HG03439 (cell line): Measurements from ENCODE around the gene GARIN5A.

Source experiments
- ATAC-seq: cut with Tn5 transposase; IDR thresholded peaks from one replicate; pipeline ENCODE4 v1.9.1; 2021; ENCODE audit warnings: mild to moderate bottlenecking, moderate library complexity; ENCODE audit not compliant: unreplicated experiment

Gene GARIN5A

GRCh38 chr19:50476224-50476906 lies at the start of gene GARIN5A, which contains the start of gene EMC10:
Gene GARIN5A, minus strand, starts transcription at chr19:50476848. Its CDS starts 460 bp downstream, at chr19:50476388.
Gene EMC10, plus strand, starts transcription at chr19:50476507. Its CDS starts 38 bp downstream, at chr19:50476545.
- peak; percentile 68 for ATAC-seq

GRCh38 chr19:50522881-50523280 lies 46.2 kb upstream of the GARIN5A start:
- no peak for ATAC-seq

- ATAC-seq: no peak
Measured at GRCh38 chr19:50520822-50521465, 44.3 kb upstream of the GARIN5A start.

DNA sequence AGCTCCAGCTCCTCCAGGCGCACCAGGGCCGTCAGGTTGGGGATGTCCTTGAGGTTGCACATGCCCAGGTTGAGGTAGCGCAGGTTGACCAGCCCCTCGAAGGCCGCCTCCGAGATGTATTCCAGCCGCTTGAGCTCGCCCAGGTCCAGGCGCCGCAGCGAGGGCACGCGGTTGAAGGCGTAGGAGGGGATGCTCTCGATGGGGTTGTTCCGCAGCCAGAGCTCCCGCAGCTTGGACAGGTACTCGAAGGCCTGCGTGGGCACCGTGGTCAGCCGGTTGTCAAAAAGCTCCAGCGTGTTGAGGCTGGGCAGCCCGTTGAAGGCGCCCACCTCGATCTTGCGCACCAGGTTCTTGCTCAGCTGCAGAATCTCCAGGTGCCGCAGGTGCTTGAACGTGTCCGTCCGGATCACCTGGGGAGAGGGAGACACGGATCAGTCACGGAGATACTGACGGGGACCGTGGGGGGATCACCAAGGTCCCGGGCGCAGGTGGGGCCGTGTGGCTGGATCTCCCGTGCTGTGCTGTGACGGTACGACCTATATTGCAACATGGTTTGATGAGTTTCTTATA lies 42.4 kb upstream of the GARIN5A start:
- ATAC-seq: no peak

DNA sequence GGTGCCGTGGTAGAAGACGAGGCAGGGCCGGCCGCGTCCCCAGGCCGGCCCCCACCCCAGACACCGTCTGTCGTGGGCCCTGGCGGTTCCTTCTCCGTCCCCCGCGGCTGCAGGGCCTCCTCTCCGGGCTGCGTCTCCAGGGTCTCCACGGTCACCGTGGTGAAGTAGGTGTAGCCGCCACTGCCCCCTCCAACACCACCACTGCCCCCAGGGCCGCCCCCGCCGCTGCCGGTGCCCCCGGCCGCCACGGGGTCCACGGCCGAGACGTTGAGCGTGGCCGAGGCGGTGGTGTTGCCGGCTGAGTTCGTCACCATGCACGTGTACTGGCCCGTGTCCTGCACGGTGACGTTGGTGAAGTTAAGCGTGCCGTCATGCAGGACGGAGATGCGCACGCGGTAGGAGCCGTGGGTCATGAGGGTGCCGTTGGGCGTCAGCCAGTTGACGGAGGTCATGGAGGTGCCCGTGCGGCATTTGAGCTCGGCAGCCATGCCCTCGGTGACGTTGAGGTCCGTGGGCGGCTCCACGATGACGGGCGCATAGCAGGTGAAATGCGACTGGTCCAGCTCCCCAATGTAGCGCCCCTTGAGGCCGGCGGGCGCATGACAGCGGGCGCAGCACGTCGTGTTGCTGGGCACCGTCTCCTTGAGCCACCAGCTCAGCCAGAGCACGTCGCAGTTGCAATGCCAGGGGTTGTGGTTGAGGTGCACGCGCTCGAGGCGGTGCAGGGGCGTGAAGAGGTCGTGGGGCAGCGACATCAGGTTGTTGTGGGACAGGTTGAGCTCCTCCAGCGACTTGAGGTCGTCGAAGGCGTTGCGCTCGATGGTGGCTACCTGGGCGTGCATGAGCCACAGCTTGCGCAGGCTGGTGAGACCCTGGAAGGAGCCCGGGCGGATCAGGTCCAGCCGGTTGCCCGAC lies 41.7 kb upstream of the GARIN5A start:
- no peak for ATAC-seq

DNA sequence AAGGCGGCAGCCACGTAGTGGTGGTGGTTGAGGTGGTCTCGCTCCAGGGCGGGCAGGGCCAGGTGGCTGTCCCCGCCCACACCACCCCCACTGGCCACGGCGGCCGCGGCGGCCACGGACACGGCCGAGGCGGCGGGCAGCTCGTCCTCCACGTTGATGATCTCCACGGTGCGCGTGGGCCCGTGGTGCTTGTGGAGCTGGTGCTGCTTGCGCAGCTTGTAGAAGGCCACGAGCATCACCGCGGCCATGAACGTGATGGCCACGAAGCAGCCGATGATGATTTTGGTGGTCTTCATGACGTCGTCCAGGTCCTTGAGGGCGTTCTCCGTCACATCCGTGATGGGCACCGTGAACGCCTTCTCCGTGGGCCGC lies 41.0 kb upstream of the GARIN5A start:
- ATAC-seq: no peak

DNA sequence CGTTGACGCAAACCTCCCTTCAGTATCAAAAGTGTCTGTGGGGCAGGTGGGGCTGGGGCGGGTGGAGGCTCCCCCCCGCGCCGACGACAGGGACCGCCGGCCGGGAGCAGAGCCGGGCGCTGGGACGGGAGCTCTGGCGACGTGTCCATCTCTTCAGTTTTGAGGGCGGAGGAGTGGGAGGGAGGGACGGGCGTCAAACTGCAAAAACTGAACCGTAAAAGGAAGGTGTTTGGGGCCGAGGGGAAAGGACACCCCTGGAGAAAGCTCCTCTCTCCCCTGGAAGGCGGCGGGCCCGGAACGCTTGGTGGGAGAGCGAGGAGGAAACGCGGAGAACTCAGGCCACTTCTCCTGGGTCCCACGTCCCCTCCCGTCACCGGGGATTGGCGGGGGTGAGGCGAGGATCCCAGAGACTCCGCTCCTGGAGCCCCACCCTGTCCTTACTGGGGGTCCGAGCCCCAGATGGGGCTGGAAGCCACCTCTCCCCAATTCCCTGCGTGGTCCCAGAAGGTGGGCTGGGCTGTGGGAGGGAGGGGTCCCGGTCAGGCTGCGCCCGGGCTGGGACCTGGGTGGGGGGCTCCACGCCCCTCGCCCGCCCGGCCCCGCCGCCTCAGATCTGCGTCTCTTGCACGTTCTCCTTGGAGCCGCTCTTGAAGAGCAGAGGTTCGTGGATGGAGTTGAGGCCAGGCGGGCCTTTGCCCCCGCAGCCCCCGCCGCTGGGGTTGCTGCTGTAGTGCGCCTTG lies 40.5 kb upstream of the GARIN5A start:
- no peak for ATAC-seq

DNA sequence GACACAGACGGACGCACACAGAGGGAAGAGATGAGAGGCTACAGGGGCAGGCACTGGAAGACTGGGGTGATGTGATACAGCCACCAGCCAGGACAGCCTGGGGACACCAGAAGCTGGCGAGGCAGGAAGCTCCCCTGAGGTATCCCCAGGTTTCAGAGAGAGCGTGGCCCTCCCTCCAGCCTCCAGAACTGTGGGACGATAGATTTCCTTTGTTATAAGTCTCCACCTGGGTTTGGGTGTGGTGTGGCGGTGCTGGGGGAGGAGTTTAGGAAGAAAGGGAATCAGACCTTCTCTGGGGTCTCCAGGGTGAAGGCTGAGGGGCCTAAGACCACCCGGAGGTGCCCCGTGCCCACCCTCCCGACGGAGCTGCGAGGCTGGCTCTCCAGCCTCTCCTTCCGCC lies 39.8 kb upstream of the GARIN5A start:
- ATAC-seq: no peak

DNA sequence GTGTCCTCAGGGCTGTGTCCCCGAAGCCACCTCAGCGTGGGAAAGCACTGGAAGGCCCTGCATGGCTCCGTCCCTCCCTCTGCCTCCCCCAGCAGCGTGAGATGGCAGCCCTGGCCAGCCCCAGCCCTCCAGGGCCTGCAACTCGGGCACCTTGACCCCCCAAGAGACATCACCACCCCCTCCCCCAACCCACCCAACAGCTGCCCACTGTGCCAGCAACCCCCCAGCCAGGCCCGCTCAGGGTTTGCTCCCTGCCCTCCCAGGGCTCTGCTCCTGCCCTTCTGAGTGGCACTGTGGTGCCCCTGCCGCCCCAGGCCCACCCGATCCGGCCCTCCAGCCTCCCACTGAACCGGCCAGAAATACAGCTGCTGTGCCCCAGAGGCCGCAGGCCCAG lies 38.5 kb upstream of the GARIN5A start:
- no peak for ATAC-seq

DNA sequence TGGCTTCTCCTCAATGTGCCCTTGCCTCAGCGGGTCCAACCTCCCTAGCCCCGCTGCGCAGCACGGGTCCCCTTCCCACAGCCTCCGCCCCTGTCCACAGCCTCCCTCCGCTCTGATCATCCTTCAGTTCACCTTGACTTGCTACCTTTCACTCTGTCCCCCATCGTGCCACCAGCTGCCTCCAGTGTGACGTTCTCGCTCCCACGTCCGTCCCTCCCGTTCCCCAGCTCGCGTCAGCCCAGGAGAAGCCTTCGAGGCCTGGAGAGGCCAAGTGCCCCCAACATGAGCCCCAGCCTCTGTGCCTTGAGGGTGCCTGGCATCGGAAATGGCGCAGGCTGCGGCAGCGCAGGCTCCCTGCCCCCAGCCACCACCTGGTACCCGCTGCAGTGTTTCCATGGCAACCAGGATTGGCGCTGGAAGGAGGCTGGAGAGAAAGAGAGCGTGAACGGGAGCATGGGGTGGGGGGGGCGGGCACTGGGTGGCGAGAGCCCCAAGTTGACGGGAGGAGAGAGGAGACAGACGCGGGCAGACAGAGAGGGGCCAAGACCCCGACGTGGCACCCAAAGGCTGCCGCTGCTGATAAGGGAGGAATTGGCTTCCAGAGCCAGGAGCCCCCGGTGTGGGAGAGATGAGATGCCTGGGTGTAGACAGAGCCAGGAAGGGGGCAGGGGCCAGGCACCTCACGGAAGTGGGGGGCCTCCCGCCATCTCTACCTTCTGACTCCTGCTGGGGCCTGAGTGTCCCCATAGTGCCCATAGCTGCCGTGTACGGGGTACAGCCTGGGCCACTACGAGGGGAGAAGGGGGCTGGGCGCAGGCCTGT lies 37.9 kb upstream of the GARIN5A start:
- ATAC-seq: no peak

DNA sequence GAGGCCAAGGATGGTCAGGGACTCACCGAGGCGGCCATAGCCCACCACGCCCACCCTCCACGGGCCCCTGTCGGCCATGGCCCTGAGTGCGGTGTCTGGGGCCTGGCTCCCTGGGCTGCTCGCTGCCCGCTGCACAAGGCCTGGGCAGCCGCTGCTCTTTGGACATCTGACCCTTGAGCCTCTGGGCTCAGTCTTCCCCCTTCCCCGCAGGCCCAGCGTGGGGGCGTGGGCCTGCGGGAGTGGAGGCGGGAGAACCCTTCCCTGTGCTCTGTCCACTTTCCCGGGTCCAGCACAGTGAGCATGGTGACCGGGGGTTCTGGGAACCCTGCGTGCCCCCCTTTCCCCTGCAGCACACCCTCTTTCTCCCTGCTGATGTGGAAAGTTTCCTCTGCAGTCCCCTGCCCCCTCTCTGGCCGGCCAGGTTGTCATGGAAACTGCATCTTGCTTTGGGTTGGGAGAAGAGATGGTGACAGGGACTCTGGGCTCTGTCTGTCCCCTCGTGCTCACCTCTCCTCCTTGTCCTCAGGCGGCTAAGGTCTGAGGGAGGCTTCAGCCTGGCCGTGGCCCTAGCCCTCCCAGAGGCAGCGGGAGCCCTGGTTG lies 37.2 kb upstream of the GARIN5A start, which contains the start of gene ASPDH:
ASPDH (minus strand) TSS at position 168 of the 600 bp plus-strand sequence; CDS start at position 78, 90 bp downstream.
- no peak for ATAC-seq

DNA sequence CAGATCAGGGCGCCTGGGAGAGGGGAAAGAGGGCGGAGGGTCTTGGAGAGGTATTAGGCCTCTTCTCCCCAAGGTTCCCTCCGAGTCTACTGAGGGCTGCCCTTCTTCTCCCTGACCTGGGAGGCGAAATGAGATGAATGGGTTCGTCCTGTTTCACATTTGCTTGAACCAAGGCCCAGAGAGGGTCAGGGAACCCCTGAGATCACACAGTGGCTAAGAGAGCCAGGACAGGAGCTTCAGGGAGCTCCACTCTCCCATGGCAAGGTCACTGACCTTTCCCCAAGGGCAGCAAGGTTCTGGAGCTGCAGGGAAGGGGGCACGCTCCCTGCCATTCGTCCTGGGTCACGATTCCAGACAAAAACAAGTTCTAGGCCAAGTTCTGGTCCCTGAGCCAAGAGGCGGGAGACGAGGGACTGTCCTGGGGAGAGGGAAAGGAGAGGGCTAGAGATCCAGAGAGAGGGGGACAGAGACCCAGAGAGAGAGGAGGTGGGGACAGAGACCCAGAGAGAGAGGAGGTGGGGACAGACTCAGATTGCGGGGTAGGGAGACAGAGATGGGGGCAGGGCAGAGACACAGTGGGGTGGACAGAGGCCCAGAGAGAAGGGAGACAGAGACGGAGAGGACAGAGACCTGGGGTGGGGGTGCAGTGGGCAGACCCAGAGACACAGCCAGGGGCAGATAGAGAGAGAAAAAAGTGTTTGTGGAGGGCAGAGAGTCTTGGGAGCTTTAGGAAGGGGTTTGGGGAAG lies 36.5 kb upstream of the GARIN5A start:
- no peak for ATAC-seq

GRCh38 chr19:50512112-50512998 lies 35.7 kb upstream of the GARIN5A start:
- ATAC-seq: no peak

- peak; percentile 85 for ATAC-seq
Measured at GRCh38 chr19:50511069-50511822, 34.6 kb upstream of the GARIN5A start, which contains the start of gene JOSD2. Gene JOSD2, minus strand, starts transcription at chr19:50511191. Its CDS starts 760 bp downstream, at chr19:50510431.

DNA sequence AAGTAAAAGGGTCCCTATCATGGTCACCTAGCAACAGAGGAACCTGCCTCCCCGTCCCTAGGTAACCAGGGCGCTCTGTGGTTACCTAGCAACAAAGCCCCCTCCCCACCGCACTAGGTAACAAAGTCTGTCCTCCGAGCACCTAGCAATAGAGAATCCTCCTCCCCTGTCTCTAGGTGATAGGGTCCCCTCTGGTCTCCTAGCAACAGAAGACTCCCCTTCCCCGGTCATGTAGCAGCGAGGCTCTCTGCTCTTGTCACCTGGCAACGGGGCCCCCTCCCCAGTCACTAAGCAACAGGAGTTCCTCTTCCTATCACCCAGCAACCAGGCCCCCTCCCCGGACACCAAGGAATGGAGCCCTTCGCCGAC lies 34.0 kb upstream of the GARIN5A start:
- no peak for ATAC-seq

DNA sequence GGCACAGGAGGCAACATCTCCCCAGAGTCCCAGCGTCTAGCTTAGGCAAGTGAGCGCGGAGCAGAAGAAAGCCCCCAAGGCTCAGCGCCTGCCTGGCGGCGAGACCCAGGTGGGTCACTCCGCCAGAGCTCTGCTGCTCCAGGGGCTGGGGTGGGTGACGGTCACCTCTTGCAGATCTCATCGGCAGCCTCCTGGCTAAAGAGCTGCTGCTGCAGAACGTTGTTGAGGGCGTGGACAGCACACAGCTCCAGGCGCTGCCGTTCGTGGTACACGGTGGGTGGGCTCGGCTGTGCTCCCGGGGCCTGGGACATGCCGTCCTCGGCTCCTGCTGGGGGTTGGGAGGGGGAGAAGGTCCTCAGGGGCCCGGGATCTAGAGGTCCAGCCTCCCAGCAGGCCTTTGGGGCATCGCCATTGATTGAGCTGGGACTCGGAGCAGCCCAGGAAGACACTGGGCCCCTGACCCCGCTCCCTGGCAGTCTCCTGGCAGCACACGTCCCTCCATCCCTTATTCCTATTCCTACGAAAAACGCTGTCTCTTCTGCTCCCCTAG lies 33.5 kb upstream of the GARIN5A start:
- ATAC-seq: no peak
